HepG2 (cell line): ENCODE results near the gene CRIM1. TPM values are rescaled to one million over a fixed set of nuclear protein-coding genes. Genes with fewer than 3 reads are reported as not detected.
A peak's percentile ranks its signal among the peaks of the same experiment; 100 is the strongest.

Experiments used
- ERF ChIP-seq: IDR thresholded peaks from 2 replicates; pipeline ENCODE4 v1.6.1; 2018; ENCODE audit warnings: missing biosample characterization, missing genetic modification reagents
- LCORL ChIP-seq, 2 experiments: fragments of 450-650 bp in 1 of 2; sonication (generic) in 1 of 2; formaldehyde crosslinking in 1 of 2; IDR thresholded peaks; 2 replicates each; pipeline versions ENCODE4 v1.5.0 to v1.6.1; 2017 to 2020; ENCODE audit warnings: antibody characterized with exemption in 1 of 2, missing genetic modification reagents in 1 of 2
- NR2F6 ChIP-seq, 2 experiments: IDR thresholded peaks; 2 replicates each; pipeline ENCODE4 v1.6.1; 2016; ENCODE audit warnings: antibody characterized with exemption in 1 of 2, mild to moderate bottlenecking in 1 of 2
- STAT5B ChIP-seq: sonication (generic); formaldehyde crosslinking; IDR thresholded peaks from 2 replicates; pipeline ENCODE4 v1.4.0; 2020; ENCODE audit warnings: missing genetic modification reagents
- ZFP90 ChIP-seq: sonication (generic); formaldehyde crosslinking; IDR thresholded peaks from 2 replicates; pipeline ENCODE4 v1.8.0; 2022; ENCODE audit warnings: missing genetic modification reagents, mild to moderate bottlenecking, inconsistent platforms, borderline replicate concordance
- ZNF446 ChIP-seq: sonication (generic); formaldehyde crosslinking; IDR thresholded peaks from 2 replicates; pipeline ENCODE4 v1.5.0; 2020; ENCODE audit warnings: mild to moderate bottlenecking, missing genetic modification reagents
- ZSCAN30 ChIP-seq: sonication (generic); formaldehyde crosslinking; IDR thresholded peaks from 2 replicates; pipeline ENCODE4 v1.5.0; 2020; ENCODE audit warnings: mild to moderate bottlenecking, missing genetic modification reagents
- polyA plus RNA-seq, 8 experiments: library from polyadenylated mRNA; depleted of rRNA in 3 of 8; stranded (reverse) in 7 of 8; unstranded in 1 of 8; fragments of >200 nt; fragmentation: Illumina TruSeq in 4 of 8; extraction: Trizol in 4 of 8; gene quantifications; 2 replicates each; pipeline versions ENCODE4 v1.2.1 to v1.2.3, GENCODE V29; 2011 to 2016; ENCODE audit warnings: low read depth in 4 of 8, missing spikeins in 1 of 8, mixed read lengths in 1 of 8; ENCODE audit not compliant: insufficient read depth in 1 of 8
- total RNA-seq, 5 experiments: library from RNA; depleted of rRNA; stranded (reverse); fragments of >200 nt; fragmentation: Illumina TruSeq; extraction: Trizol; gene quantifications; 2 replicates each; pipeline ENCODE4 v1.2.3, GENCODE V29; 2016; ENCODE audit warnings: low read depth in 1 of 5
- TF ChIP-seq, protein P1 (sequence below): sonication (generic); formaldehyde crosslinking; IDR thresholded peaks from 2 replicates; pipeline ENCODE4 v1.4.0; 2020; ENCODE audit warnings: missing genetic modification reagents, borderline replicate concordance
- TF ChIP-seq, protein P2 (sequence below): sonication (generic); formaldehyde crosslinking; IDR thresholded peaks from 2 replicates; pipeline ENCODE4 v1.4.0; 2020; ENCODE audit warnings: mild to moderate bottlenecking, missing genetic modification reagents
- TF ChIP-seq, protein P3 (sequence below): sonication (generic); formaldehyde crosslinking; IDR thresholded peaks from 2 replicates; pipeline ENCODE4 v1.4.0; 2020; ENCODE audit warnings: missing genetic modification reagents, borderline replicate concordance
- TF ChIP-seq, protein P4 (sequence below): sonication (generic); formaldehyde crosslinking; IDR thresholded peaks from 2 replicates; pipeline ENCODE4 v1.5.1; 2020; ENCODE audit warnings: mild to moderate bottlenecking, missing genetic modification reagents, borderline replicate concordance
- TF ChIP-seq, protein P5 (sequence below): sonication (generic); formaldehyde crosslinking; IDR thresholded peaks from 2 replicates; pipeline ENCODE4; 2020; ENCODE audit warnings: missing genetic modification reagents, mild to moderate bottlenecking, borderline replicate concordance

CRIM1 gene
- total and polyA plus RNA-seq, 2 of the 13 experiments (the other 11 are each of a cell fraction or from before 2014, with no cell fraction given) = 39.1 to 69.9 TPM

DNA sequence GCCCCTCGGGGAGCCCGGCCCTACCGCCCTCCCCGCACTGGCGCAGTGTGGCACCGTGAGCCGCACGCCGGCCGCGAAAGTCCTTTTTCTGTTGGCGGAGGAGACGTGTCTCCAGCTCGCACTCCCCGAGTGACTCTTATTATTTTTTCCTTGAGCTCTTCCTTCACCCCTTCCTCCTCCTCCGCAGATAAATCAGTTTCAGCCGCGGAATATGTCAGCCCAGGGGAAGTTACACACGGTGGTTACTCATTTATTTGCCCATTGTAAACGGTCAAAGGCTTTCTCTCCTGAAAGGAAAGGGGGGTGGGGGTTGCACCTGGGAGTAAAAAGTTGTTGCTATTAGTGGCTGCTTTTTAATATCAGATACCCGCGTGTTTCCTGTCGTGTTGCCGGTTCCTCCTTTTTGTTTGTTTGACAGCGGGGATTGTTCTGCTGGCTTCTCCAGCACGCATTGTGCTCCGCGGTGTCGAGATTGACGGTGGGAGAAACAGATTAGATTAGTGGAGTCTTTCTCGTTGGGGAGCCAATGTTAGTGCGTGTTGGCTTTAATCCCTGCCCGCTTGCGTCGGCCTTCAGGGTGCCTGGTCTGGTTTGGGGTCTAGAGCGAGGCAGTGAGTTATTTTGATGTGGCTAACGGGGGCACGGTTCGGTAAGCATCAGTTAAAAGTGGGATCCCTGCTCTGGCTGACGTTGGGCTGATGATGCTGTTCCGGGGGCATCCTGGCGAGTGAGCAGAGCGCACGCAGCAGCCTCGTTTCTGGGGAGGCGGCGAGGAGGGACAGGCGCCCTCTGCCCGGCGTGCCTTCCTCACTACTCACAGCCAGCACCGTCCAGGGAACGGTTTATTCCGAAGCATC, 1.6 kb downstream of the CRIM1 start (continued):
- TF ChIP-seq STAT5B (CRISPR knock-in tag) = no peak
- TF ChIP-seq, protein P1, sequence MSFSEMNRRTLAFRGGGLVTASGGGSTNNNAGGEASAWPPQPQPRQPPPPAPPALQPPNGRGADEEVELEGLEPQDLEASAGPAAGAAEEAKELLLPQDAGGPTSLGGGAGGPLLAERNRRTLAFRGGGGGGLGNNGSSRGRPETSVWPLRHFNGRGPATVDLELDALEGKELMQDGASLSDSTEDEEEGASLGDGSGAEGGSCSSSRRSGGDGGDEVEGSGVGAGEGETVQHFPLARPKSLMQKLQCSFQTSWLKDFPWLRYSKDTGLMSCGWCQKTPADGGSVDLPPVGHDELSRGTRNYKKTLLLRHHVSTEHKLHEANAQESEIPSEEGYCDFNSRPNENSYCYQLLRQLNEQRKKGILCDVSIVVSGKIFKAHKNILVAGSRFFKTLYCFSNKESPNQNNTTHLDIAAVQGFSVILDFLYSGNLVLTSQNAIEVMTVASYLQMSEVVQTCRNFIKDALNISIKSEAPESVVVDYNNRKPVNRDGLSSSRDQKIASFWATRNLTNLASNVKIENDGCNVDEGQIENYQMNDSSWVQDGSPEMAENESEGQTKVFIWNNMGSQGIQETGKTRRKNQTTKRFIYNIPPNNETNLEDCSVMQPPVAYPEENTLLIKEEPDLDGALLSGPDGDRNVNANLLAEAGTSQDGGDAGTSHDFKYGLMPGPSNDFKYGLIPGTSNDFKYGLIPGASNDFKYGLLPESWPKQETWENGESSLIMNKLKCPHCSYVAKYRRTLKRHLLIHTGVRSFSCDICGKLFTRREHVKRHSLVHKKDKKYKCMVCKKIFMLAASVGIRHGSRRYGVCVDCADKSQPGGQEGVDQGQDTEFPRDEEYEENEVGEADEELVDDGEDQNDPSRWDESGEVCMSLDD (CRISPR knock-in tag) = 0 out of 2 replicates have a peak, but pooled peaks have one; percentile 30
- TF ChIP-seq NR2F6 (IDR thresholded peaks at IDR 0.05) = no peak
- peak; percentile 17; the same call in 1 of the 2 replicates for TF ChIP-seq NR2F6 (CRISPR knock-in tag; IDR thresholded peaks at IDR 0.05)
- TF ChIP-seq, protein P2, sequence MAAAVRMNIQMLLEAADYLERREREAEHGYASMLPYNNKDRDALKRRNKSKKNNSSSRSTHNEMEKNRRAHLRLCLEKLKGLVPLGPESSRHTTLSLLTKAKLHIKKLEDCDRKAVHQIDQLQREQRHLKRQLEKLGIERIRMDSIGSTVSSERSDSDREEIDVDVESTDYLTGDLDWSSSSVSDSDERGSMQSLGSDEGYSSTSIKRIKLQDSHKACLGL (CRISPR knock-in tag) = no peak
- TF ChIP-seq ZNF446 (CRISPR knock-in tag) = peak; percentile 69; the same call in 1 of the 2 replicates
- TF ChIP-seq ZSCAN30 (CRISPR knock-in tag) = peak; percentile 2; the same call in 1 of the 2 replicates
- TF ChIP-seq, protein P3, sequence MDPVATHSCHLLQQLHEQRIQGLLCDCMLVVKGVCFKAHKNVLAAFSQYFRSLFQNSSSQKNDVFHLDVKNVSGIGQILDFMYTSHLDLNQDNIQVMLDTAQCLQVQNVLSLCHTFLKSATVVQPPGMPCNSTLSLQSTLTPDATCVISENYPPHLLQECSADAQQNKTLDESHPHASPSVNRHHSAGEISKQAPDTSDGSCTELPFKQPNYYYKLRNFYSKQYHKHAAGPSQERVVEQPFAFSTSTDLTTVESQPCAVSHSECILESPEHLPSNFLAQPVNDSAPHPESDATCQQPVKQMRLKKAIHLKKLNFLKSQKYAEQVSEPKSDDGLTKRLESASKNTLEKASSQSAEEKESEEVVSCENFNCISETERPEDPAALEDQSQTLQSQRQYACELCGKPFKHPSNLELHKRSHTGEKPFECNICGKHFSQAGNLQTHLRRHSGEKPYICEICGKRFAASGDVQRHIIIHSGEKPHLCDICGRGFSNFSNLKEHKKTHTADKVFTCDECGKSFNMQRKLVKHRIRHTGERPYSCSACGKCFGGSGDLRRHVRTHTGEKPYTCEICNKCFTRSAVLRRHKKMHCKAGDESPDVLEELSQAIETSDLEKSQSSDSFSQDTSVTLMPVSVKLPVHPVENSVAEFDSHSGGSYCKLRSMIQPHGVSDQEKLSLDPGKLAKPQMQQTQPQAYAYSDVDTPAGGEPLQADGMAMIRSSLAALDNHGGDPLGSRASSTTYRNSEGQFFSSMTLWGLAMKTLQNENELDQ = no peak
- TF ChIP-seq, protein P4, sequence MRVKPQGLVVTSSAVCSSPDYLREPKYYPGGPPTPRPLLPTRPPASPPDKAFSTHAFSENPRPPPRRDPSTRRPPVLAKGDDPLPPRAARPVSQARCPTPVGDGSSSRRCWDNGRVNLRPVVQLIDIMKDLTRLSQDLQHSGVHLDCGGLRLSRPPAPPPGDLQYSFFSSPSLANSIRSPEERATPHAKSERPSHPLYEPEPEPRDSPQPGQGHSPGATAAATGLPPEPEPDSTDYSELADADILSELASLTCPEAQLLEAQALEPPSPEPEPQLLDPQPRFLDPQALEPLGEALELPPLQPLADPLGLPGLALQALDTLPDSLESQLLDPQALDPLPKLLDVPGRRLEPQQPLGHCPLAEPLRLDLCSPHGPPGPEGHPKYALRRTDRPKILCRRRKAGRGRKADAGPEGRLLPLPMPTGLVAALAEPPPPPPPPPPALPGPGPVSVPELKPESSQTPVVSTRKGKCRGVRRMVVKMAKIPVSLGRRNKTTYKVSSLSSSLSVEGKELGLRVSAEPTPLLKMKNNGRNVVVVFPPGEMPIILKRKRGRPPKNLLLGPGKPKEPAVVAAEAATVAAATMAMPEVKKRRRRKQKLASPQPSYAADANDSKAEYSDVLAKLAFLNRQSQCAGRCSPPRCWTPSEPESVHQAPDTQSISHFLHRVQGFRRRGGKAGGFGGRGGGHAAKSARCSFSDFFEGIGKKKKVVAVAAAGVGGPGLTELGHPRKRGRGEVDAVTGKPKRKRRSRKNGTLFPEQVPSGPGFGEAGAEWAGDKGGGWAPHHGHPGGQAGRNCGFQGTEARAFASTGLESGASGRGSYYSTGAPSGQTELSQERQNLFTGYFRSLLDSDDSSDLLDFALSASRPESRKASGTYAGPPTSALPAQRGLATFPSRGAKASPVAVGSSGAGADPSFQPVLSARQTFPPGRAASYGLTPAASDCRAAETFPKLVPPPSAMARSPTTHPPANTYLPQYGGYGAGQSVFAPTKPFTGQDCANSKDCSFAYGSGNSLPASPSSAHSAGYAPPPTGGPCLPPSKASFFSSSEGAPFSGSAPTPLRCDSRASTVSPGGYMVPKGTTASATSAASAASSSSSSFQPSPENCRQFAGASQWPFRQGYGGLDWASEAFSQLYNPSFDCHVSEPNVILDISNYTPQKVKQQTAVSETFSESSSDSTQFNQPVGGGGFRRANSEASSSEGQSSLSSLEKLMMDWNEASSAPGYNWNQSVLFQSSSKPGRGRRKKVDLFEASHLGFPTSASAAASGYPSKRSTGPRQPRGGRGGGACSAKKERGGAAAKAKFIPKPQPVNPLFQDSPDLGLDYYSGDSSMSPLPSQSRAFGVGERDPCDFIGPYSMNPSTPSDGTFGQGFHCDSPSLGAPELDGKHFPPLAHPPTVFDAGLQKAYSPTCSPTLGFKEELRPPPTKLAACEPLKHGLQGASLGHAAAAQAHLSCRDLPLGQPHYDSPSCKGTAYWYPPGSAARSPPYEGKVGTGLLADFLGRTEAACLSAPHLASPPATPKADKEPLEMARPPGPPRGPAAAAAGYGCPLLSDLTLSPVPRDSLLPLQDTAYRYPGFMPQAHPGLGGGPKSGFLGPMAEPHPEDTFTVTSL (CRISPR knock-in tag) = 0 out of 2 replicates have a peak, but pooled peaks have one; percentile 9
- TF ChIP-seq ERF (CRISPR knock-in tag) = no peak
- no peak for TF ChIP-seq LCORL (IDR thresholded peaks at IDR 0.05)
- 0 out of 2 replicates have a peak, but pooled peaks have one; percentile 21 for TF ChIP-seq LCORL (CRISPR knock-in tag; IDR thresholded peaks at IDR 0.05)
- TF ChIP-seq, protein P5, sequence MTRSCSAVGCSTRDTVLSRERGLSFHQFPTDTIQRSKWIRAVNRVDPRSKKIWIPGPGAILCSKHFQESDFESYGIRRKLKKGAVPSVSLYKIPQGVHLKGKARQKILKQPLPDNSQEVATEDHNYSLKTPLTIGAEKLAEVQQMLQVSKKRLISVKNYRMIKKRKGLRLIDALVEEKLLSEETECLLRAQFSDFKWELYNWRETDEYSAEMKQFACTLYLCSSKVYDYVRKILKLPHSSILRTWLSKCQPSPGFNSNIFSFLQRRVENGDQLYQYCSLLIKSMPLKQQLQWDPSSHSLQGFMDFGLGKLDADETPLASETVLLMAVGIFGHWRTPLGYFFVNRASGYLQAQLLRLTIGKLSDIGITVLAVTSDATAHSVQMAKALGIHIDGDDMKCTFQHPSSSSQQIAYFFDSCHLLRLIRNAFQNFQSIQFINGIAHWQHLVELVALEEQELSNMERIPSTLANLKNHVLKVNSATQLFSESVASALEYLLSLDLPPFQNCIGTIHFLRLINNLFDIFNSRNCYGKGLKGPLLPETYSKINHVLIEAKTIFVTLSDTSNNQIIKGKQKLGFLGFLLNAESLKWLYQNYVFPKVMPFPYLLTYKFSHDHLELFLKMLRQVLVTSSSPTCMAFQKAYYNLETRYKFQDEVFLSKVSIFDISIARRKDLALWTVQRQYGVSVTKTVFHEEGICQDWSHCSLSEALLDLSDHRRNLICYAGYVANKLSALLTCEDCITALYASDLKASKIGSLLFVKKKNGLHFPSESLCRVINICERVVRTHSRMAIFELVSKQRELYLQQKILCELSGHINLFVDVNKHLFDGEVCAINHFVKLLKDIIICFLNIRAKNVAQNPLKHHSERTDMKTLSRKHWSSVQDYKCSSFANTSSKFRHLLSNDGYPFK (CRISPR knock-in tag) = no peak
- peak; percentile 87; the same call in 1 of the 2 replicates for TF ChIP-seq ZFP90
